HEK293T (cell line): ENCODE results near the gene ACAN.

Experiments used
- CTCF ChIA-PET: fragments of 350-600 bp; formaldehyde crosslinking; extraction: SDS; loops from one replicate; lab custom pipeline; 2021; ENCODE audit warnings: antibody characterized with exemption, inconsistent platforms; lab: Yijun Ruan, JAX
- POLR2A ChIA-PET: fragments of 350-600 bp; formaldehyde crosslinking; extraction: SDS; loops from one replicate; lab custom pipeline; 2020; ENCODE audit warnings: antibody characterized with exemption, inconsistent platforms; lab: Yijun Ruan, JAX
- DNase-seq: peaks from one replicate; pipeline ENCODE4 v3.0.0; 2012; ENCODE audit warnings: mixed read lengths; ENCODE audit errors: extremely low spot score
- ARNT ChIP-seq: fragments of 450-650 bp; IDR thresholded peaks from 2 replicates; pipeline ENCODE4 v1.6.1; 2017; ENCODE audit warnings: mild to moderate bottlenecking
- BHLHE40 ChIP-seq: fragments of 450-650 bp; IDR thresholded peaks from 2 replicates; pipeline ENCODE4 v1.6.1; 2016; ENCODE audit warnings: mild to moderate bottlenecking, moderate library complexity, borderline replicate concordance
- CTBP1 ChIP-seq: fragments of 450-650 bp; IDR thresholded peaks from 2 replicates; pipeline ENCODE4 v1.6.1; 2016; ENCODE audit warnings: borderline replicate concordance
- ELF4 ChIP-seq: fragments of 450-650 bp; IDR thresholded peaks from 2 replicates; pipeline ENCODE4 v1.6.1; 2017; ENCODE audit warnings: antibody characterized with exemption
- FOXA1 ChIP-seq: fragments of 450-650 bp; IDR thresholded peaks from 2 replicates; pipeline ENCODE4 v1.6.1; 2016; ENCODE audit warnings: mild to moderate bottlenecking
- FOXK2 ChIP-seq: fragments of 450-650 bp; IDR thresholded peaks from 2 replicates; pipeline ENCODE4 v1.6.1; 2016; ENCODE audit warnings: mild to moderate bottlenecking
- FOXM1 ChIP-seq: fragments of 450-650 bp; IDR thresholded peaks from 2 replicates; pipeline ENCODE4 v1.6.1; 2017; ENCODE audit warnings: mild to moderate bottlenecking, borderline replicate concordance
- HDGF ChIP-seq: fragments of 450-650 bp; IDR thresholded peaks from 2 replicates; pipeline ENCODE4 v1.6.1; 2017; ENCODE audit warnings: antibody characterized with exemption, borderline replicate concordance
- L3MBTL2 ChIP-seq: fragments of 450-650 bp; conservative IDR thresholded peaks from 2 replicates; pipeline ENCODE4 v1.6.1; 2016; ENCODE audit warnings: mild to moderate bottlenecking
- LEF1 ChIP-seq: fragments of 450-650 bp; IDR thresholded peaks from 2 replicates; pipeline ENCODE4 v1.6.1; 2017; ENCODE audit warnings: mild to moderate bottlenecking, borderline replicate concordance
- NFRKB ChIP-seq: fragments of 450-650 bp; IDR thresholded peaks from 2 replicates; pipeline ENCODE4 v1.6.1; 2016; ENCODE audit warnings: mild to moderate bottlenecking, moderate library complexity
- SP1 ChIP-seq: fragments of 450-650 bp; IDR thresholded peaks from 2 replicates; pipeline ENCODE4 v1.6.1; 2017
- SUZ12 ChIP-seq: fragments of 450-650 bp; IDR thresholded peaks from 2 replicates; pipeline ENCODE4 v1.6.1; 2016; ENCODE audit warnings: mild to moderate bottlenecking
- TARDBP ChIP-seq: fragments of 450-650 bp; IDR thresholded peaks from 2 replicates; pipeline ENCODE4 v1.6.1; 2016
- ZNF384 ChIP-seq: fragments of 450-650 bp; IDR thresholded peaks from 2 replicates; pipeline ENCODE4 v1.6.1; 2016
- TF ChIP-seq, protein P1 (sequence below): fragments of 450-650 bp; IDR thresholded peaks from 2 replicates; pipeline ENCODE4 v1.6.1; 2016

Gene ACAN

GRCh38 chr15:88858934-88859333, 55.7 kb downstream of the ACAN start:
- CTCF ChIA-PET = no interaction called here
- POLR2A ChIA-PET = no interaction called here
- no peak for DNase-seq
- TF ChIP-seq SP1 = no peak
- TF ChIP-seq ELF4 = no peak
- no peak for TF ChIP-seq TARDBP
- TF ChIP-seq BHLHE40 = no peak
- TF ChIP-seq LEF1 = no peak
- TF ChIP-seq NFRKB = no peak
- TF ChIP-seq HDGF = no peak
- no peak for TF ChIP-seq CTBP1
- TF ChIP-seq ARNT = no peak
- TF ChIP-seq FOXM1 = no peak
- no peak for TF ChIP-seq FOXK2
- no peak for TF ChIP-seq L3MBTL2
- TF ChIP-seq ZNF384 = no peak
- no peak for TF ChIP-seq SUZ12
- TF ChIP-seq, protein P1, sequence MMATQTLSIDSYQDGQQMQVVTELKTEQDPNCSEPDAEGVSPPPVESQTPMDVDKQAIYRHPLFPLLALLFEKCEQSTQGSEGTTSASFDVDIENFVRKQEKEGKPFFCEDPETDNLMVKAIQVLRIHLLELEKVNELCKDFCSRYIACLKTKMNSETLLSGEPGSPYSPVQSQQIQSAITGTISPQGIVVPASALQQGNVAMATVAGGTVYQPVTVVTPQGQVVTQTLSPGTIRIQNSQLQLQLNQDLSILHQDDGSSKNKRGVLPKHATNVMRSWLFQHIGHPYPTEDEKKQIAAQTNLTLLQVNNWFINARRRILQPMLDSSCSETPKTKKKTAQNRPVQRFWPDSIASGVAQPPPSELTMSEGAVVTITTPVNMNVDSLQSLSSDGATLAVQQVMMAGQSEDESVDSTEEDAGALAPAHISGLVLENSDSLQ = no peak

DNA sequence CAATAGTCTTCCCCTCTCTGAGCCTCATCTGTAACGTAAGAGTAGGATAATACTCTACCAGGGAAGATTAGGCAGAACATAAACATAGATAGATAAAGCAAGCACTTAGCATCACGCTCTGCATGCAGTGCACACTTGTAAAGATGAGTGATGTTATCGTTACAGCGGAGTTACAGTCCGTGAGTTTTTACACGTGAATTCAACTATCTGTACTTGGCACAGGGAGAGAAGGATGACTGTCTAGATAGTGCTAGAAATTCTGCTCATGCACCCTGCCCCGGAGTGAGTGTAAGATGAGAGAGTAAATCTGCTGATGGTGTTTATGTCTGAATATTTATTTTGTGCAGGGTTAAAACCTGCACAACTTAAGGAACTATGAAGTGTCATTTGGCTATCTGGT, 56.3 kb downstream of the ACAN start:
- POLR2A ChIA-PET = no interaction called here
- DNase-seq = no peak
- TF ChIP-seq, protein P1 = no peak
- TF ChIP-seq BHLHE40 (no peak), FOXM1 (no peak), ELF4 (no peak), L3MBTL2 (no peak), ZNF384 (no peak), ARNT (no peak)
- CTCF ChIA-PET = no interaction called here

DNA sequence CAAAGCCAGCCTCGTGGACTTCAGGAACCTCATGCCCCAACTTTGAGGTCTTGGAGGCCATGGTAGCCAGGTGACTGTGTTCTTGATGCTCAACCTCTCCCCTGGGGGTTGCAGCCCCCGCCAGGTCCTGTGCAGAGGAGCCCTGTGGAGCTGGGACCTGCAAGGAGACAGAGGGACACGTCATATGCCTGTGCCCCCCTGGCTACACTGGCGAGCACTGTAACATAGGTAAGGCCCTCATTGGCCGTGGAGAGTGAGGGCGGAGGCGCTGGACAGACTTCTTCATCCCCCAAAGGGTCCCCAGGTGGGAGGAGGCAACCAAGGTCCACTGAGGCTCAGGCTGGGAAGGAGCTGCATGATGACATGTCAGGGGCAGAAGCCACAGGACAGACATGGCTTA, 57.0 kb downstream of the ACAN start:
- DNase-seq = no peak
- TF ChIP-seq NFRKB = no peak
- TF ChIP-seq FOXA1 = no peak
- no peak for TF ChIP-seq FOXM1
- TF ChIP-seq ELF4 = no peak
- TF ChIP-seq CTBP1 = no peak
- TF ChIP-seq ARNT = no peak
- no peak for TF ChIP-seq HDGF
- TF ChIP-seq SUZ12 = no peak
- no peak for TF ChIP-seq TARDBP
- no peak for TF ChIP-seq FOXK2
- no peak for TF ChIP-seq LEF1
- no peak for TF ChIP-seq ZNF384
- TF ChIP-seq, protein P1 = no peak
- no peak for TF ChIP-seq BHLHE40
- TF ChIP-seq SP1 = no peak
- ChIA-PET POLR2A (interaction anchor here (1.1 kb wide), 1 partner anchor 10 kb away, joined by 3 read pairs; no protein-coding TSS in a partner anchor), CTCF (interaction anchor here (0.6 kb wide), 1 partner anchor 388 kb away, joined by 3 read pairs; no protein-coding TSS in a partner anchor)

DNA sequence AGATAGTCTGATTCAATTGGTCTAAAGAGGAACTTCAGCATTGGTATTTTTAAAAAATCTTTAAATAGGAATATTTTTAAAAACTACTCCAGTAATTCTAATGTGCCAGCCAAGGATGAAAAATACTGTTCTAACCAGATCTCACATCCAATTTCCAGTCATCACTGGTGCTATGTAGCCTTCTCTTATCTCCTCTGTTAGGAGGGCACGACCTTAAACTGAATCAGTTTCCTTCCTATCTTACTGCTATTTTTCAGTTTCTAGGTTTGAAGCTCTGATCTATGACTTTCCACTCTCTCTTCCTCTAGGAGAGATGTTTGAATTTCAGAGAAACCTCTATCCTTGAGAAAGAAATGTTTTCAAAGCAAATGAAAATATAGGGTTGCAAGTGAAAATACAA, 60.2 kb downstream of the ACAN start:
- ChIA-PET POLR2A (no interaction called here), CTCF (no interaction called here)
- TF ChIP-seq TARDBP = no peak
- no peak for TF ChIP-seq FOXA1
- TF ChIP-seq FOXK2 = no peak
- TF ChIP-seq, protein P1 = no peak
- TF ChIP-seq BHLHE40 = no peak
- TF ChIP-seq NFRKB = no peak
- TF ChIP-seq ZNF384 = no peak
- TF ChIP-seq SUZ12 = no peak
- TF ChIP-seq FOXM1 = no peak
- TF ChIP-seq HDGF = no peak
- no peak for TF ChIP-seq ARNT
- TF ChIP-seq ELF4 = no peak
- TF ChIP-seq L3MBTL2 = no peak
- no peak for TF ChIP-seq CTBP1
- no peak for TF ChIP-seq SP1
- no peak for TF ChIP-seq LEF1
- DNase-seq = no peak

- POLR2A ChIA-PET = no interaction called here
- no peak for DNase-seq
- CTCF ChIA-PET = no interaction called here
- TF ChIP-seq ARNT (no peak), LEF1 (no peak), HDGF (no peak), FOXM1 (no peak), NFRKB (no peak), L3MBTL2 (no peak), ZNF384 (no peak), BHLHE40 (no peak), FOXA1 (no peak), TARDBP (no peak)
Observed at GRCh38 chr15:88864861-88865497, 61.7 kb downstream of the ACAN start.
